COLO668 (cell line): ENCODE results near the gene ATG7.
"Not testable (repeated sequence)": the region's sequence is repeated elsewhere in the genome, so short reads cannot be mapped to it uniquely, and the experiment has no call there.

ENCODE experiments used
- DNase-seq: peaks from one replicate; lab custom pipeline; 2025; ENCODE audit not compliant: unreplicated experiment; lab: John Stamatoyannopoulos, UW

The ATG7 gene

DNA sequence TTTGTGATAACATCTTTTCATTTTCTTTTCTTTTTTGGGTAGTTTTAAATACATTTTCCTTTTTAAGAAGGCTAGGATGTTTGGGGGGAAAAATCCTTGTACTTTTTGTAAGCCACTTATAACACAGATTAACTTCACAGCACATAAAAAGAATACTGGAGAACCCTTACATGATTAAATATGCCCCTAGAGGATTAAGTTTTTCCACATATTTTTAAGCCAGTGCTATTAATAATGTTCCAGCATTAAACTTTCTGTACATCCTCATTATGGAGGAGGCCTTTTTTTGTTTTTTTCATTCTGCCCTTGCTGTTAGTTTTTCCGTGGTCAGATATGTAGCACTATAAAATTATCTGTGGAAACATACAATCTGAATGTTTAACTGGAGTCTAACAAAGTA, 147.9 kb downstream of the ATG7 start:
- no peak for DNase-seq

DNA sequence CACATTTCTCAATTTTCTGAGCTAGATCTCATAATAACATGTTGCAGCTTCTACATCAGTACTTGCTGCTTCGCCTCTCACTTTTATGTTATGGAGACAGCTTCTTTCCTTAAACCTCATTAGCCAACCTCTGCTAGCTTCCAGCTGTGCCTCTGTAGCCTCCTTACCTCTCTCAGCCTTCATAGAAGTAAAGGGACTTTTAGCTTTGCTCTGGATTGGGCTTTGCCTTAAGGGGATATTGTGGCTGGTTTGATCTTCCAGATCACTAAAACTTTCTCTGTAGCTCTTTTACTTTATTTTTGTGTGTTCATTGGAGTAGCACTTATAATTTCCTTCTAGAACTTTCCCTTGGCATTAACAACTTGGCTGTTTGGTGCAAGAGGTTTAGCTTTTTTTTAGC, 150.1 kb downstream of the ATG7 start:
- DNase-seq: no peak

DNA sequence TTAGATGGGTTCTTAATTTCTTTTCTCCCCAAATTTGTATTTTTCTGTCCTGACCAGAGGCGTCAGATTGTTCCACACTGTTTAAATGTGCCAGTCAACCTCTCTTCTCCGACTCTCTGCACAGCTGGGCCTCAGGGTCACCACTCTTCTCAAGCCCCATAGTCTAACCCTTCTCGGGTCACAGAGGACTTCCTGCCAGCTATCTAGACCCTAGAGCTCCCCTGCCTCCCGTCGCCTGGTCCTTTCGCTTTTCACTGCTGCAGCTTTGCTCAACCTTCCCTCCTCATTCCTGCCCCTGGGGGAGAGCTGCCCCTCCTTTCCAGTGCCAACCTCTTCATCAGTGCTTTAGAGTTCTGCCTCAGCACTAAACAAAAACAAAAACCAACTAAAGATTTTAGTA, 151.7 kb downstream of the ATG7 start:
- no peak for DNase-seq

DNA sequence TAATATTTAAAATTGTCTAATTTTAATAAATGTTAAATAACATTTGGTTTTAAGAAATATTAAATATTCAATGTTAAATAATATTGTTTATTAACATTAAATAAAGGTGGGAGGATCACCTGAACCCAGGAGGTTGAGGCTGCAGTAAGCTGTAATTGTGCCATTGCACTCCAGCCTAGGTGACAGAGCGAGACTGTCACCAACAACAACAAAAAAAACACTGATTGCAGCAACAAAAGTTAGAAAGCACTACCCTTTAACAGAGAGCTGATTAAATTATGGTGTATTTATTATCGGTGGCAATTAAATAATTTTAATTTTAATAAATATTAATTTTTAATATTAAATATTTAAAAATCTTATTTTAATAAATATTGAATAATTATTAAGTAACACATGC, 152.1 kb downstream of the ATG7 start:
- no peak for DNase-seq

DNA sequence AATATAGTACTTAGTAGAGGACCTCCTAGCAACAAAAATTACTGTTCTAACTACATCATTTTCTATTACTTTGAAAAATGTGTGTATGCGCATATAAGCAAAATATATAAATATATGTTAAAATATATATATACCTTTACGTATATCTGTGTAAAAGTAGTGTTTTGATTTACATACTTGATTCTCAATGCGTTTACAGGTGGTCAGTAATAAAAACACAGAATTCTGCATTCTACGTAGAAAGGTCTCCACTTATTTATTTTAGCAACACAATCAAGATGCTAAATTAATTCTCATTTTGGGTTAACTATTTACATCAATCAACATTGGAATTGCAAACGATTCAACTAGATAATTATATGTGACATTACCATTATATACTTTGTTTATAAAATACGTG, 158.0 kb downstream of the ATG7 start:
- no peak for DNase-seq

DNA sequence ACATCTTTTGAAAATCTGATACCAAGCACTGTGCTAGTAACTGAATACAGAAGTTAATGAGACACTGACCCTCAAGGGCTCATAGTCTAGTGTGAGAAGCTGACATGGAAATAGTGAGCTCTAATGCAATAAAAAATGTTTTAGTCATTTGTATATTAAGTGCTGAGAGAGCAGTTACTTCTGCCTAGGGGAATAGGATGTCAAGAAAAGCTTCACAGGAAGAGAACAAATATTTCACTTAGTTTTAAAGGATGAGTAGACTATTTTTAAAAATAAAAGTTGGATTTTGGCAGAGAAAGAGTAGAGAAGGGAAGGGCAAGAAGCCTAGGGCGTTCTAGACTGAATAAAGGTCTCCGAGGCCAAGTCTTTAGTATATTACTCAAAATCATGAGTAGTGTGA, 158.4 kb downstream of the ATG7 start:
- no peak for DNase-seq

DNA sequence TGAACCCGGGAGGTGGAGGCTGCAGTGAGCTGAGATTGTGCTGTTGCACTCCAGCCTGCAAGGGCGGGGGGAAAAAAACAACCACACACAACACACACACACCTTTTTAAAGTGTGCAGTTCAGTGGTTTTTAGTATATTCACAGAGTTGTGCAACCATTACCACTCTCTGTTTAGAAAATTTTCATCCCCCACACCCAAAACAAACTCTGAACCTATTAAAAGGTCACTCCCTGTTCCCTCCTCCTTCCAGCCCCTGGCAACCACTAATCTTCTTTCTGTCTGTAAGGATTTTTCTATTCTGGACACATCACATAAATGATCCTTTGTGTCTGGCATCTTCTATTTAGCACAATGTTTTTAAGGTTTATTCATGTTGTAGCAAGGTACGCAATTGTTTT, 159.1 kb downstream of the ATG7 start:
- DNase-seq: no peak

DNA sequence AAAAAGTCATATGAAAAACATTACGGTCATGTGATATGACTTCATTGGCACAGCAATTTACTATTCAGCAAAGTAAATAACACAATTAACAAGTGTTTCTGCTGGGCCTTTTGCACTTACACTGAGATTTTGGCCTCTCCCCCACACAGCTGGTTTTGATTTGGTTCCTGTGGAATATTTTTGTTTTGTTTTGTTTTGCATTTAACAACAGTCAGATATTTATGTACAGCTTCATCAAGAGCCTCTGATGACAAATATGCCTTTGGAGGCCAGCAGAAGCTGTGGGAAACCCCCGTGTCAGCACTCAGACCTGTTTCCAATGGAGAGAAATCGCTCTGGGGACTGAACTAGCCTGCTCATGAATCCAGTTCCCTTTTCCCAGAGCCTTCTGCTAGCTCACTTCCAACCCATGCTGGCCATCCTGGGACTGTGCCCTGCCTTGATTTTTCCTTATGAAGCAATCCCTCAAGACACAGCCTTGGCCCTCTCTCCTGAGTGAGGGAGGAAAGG, 161.9 kb downstream of the ATG7 start:
- DNase-seq: no peak

DNA sequence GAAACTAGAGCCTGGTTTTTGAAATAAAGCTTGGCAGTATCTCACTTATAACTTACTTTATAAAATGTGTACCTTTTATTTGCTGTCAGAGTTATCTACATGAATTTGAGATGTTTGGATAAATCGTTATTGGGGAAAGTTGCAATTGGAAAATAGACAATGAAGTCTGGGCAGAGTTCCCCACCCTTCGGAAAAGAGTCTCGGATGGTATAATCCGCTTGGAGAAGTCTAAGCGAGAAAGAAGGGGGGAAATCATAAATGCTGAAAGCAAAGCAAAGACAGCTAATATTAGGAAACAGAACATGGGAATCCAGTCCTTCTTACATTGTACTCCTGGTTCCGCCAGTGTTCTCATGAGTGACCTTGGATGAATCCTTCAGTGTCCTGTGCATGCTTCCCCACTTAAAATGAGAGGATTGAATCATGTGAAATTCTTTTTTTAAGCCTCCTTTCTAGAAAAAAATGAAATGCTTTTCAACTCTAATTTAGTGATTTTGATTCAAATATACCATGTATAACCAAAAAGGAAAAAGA, 162.4 kb downstream of the ATG7 start:
- DNase-seq: no peak

DNA sequence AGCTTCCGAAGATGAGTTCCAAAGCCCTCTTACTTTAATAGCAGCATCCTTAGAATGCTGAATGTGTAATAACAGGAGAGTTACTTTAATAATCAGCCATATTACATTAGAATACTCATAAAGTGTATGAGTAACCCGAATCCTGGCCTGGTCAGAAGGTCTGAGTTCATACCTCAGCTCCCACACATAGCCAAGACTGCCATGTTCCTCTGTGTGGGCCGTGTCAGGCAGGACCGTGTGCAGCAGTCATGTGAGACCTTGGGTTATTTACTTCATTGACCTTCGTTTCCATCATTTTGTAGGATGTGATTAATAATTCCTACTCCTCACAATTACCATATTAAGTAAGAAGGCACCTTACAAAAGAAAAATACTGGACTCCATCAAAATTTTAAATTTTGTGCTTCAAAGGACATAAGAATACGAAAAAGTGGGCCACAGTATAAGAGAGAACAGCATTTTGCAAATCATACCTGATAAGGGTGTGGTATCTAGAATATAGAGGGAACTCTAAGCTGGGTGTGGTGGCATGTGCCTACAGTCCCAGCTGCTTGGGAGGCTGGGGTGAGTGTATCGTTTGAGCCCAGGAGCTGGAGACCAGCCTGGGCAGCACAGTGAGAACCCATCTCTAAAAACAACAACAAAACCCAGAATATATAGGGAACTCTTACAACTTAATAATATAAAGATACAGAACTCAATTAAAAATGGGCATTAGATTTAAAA, 163.4 kb downstream of the ATG7 start:
- no peak for DNase-seq

DNA sequence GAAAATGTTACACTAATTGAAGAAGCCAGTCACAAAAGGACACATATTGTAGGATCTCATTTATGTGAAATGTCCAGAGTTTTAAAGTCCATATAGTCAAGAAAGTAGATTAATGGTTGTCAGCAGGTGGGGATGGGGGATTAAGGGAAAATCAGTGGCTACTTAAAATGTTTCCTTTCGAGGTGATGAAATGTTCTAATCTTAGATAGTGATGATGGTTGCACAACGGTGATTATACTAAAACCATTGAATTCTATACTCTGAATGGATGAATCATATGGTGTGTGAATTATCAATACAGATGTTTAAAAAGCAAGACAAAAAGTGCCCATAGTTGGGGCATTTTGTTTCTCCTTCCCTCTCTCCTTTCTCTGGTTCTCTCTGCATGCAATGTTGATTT, 164.6 kb downstream of the ATG7 start:
- DNase-seq: no peak

DNA sequence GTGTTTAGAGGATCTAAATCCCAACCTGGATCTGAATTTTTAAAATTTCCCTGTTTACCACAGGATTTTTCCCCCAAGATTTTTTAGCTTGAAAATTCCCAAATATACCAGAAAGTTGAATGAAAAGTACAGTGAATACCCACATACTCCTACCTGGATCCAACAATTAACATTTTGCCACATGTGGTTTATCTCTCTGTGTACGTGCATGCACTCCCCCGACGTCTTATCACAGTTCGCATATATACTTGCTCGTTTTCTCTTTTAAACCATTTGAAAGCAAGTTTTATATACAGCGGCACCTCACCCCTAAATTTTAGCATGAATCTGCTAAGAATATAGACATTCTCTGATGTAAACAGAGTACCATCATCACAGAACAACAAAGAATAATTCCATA, 165.3 kb downstream of the ATG7 start:
- no peak for DNase-seq

DNA sequence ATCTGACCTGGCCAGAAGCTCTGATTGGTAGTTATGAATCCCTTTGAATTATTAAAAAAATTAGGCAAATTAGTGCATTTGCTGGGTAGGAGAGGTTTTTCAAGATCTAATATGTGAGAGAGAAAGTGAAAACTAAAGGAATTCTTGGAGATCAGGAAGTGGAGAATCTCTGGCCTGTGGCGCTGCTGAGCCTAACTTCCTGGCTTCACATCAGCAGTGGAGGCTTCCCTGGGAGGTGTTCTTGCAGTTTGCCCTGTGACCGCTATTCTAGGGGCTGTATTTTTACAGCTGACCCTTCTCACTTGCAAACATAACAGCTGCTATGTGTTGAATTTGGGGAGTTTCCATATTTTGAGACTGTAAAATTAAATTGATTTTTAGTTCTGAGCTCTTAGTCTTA, 166.4 kb downstream of the ATG7 start:
- no peak for DNase-seq

DNA sequence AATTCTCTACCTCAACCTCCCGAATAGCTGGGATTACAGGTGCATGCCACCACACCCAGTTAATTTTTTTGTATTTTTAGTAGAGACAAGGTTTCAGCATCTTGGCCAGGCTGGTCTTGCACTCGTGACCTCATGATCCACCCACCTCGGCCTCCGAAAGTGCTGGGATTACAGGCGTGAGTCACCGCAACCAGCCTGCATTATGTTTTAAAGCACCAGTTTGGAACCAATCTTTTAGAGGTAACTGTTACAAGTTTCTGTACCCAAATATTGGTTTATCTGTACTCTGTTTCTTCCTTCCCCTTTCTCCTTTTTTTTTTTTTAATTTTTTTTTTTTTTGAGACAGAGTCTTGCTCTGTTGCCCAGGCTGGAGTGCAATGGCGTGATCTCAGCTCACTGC, 169.1 kb downstream of the ATG7 start:
- DNase-seq: not testable (repeated sequence)

DNA sequence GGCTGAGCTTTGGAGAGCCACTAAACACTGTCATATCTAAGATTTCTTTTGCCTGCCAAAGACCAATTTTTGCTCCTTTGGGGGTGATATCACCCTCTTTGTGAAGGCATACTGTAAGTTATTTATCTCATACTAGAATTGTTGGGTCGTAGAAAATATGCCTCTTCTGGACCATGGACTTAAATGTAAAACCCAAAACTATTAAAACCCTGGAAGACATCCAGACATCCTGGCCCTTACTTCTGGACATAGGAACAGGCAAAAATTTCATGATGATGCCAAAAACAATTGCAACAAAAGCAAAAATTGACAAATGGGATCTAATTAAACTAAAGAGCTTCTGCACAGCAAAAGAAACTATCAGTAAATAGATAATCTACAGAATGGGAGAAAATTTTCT, 172.2 kb downstream of the ATG7 start:
- DNase-seq: no peak

DNA sequence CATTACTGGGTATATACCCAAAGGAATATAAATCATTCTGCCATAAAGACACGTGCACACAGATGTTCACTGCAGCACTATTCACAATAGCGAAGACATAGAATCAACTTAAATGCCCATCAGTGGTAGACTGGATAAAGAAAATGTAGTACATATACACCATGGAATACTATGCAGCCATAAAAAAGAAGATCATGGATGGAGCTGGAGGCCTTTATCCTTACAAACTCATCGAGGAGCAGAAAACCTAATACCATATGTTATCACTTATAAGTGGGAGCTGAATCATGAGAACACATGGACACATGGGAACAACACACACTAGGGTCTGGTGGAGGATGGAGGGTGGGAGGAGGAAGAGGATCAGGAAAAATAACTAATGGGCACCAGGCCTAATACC, 173.0 kb downstream of the ATG7 start:
- DNase-seq: not testable (repeated sequence)

DNA sequence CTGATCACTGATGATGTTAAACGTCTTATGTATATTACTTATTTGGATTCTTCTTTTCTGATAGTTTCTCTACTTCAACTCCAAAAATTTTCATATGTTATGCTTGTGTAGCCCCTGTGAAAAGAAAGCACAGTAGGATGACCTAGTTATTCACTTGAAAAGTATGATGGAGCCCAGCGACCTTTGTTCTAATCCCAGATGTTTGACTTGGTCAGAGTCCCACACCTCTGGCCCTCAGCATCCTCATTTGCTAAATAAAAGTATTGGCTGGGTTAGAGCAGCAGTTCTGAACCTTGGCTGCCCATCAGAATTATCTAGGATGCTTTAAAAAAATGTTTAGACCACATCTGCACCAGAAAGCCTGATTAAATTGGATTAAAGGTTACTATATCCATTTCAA, 173.7 kb downstream of the ATG7 start:
- no peak for DNase-seq

DNA sequence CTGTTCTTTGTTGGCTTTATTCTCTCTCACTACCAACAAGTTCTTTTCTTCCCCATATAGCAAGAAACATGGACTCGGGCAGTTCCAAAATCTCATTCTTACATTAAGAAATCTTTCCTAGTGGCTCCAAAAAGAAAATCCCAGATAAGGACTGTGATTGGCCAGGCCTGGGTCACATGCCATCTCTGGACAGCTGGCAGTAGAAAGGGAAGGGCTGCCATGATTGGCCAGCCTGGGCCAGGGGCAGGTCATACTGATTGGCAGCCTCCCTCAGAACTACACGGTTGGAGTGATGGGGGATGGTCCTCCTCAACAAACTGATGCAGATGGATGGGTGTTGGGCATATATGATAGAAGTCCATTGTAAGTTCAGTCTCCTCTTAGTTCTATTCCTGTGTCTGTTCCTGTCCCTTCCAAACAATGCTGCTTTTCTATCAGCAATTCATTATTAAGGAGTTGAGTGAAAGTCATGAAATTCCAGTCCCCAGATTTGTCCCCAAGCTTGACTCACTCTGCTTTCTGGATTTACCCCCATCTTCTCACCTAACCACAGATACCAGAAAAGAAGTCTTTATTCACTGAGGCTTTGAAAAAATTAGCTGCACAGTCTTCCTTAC, 175.5 kb downstream of the ATG7 start:
- DNase-seq: no peak

DNA sequence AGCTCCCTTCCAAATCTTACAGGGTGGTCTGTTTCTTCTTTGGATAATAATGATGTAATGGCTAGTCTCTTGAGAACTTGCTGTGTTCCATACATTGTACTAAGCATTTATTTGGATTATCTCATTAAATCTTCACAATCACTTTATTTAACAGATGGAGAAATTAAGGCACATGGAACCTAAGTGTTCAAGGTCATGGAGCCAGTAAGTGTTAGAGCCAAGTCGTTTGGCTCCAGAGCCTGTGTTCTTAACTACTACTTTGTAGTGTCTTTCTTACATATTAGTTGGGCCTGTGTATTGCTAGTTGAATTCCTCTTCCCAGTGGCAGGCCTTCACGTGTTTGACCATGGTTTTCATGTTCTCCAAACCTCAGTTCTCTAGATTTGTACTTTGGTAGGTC, 177.8 kb downstream of the ATG7 start:
- no peak for DNase-seq

DNA sequence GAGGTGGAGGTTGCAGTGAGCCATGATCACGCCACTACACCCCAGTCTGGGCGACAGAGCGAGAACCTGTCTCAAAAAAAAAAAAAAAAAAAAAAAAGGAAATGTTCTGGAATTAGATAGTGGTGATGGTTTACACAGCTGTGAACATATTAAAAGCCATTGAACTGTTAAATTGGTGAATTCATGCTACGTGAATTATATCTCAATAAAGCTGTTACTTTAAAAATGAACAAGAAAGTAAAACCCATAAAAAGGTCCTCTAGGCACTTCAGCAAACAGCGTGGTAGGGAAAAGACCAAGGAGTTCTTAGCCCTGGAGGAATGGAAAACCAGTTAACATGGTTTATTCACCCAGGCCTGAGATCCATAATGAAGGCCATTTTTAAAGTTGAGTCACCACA, 180.1 kb downstream of the ATG7 start:
- DNase-seq: no peak

DNA sequence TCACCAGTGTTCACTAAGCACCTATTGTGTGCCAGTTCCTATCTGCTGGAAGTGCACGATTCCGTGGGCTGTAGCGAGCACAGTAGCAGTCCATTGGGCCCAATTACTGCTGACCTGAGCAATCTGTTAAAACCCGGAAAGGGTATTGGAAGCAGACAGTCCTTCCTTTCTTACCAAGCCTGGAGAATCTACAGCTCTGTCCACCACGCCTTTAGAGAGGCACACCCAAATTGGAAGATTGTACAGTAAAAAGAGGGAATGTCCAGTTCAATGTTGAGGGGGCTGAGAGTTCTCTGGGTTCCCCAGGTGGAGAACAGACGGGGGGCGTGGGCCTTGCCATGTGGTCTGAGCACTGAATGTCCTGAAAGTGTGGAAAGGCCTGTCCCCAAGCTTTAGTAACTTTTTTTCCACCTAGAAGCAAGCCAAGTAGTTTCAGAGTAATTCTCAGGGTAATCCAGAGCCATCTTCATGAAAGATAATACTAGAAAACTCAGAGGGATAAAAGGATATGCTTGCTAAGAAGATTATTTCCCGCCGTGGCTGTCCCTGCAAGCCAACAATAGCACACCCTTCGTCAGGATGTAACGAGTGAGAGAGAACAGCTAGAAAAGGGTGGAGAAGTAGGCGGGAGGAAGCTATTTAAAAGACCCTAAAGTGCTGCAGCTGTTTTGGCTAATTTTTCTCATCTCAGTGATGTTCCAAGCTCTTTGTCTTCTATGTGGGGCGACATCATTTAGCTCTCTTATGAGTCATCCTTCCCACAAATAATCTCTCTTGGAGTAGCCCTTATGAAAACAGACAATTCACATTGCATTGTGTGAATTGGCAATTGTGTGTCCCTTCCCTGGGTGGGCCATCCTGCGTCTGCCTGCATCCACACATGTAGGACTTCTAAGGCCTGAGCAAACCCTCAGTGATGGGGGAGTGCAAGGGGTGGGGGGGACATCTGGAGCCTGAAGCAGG, 181.0 kb downstream of the ATG7 start:
- DNase-seq: no peak

DNA sequence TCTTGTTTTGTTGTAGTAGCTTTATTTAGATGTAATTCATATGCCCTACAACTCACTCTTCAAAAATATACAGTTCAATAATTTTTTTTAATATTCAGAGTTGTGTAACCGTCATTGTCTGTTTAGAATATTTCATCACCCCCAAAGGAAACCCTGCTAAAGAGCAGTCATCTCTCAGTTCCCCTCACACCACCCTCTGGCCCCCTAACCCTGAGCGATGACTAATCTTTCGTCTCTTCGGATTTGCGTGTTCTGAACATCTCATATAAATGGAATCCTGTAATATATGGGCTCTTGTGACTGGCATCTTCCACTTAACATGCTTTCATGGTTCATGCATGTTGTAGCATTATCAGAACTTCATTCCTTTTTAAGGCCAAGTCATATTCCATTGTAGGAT, 183.8 kb downstream of the ATG7 start:
- DNase-seq: no peak
